ENCODE measurements around the gene ENO3. TPM values are rescaled to one million over a fixed set of nuclear protein-coding genes. Genes with fewer than 3 reads are reported as not detected.

ENO3 gene
- total RNA-seq, 2 experiments from 2014 or later: 17.2 to 20.5 TPM

GRCh38 chr17:5002121-5002788 lies 51.3 kb downstream of the ENO3 start:
- POLR2A ChIA-PET: no interaction called here
- no peak overlapping the region for H3K27ac Mint-ChIP-seq
- CTCF ChIA-PET: interaction anchor here (1.2 kb wide), 1 partner anchor 93 kb away, joined by 3 read pairs; no protein-coding TSS in a partner anchor
- H3K9me3 ChIP-seq (ENCODE audit: control insufficient read depth in 1 of 2, insufficient read depth in 1 of 2, low read length in 2 of 2): no peaks in the 10 kb centered on the region
- H3K4me3 ChIP-seq (ENCODE audit: low read length): no peak overlapping the region
- H3K9me3 Mint-ChIP-seq: no peaks in the 10 kb centered on the region
- peaks cover 15% of the 10 kb centered on the region for H3K4me1 Mint-ChIP-seq (ENCODE audit: low read depth)
- peaks cover 17% of the 10 kb centered on the region for H3K4me1 ChIP-seq (ENCODE audit: insufficient read depth, low read length)
- H3K4me3 Mint-ChIP-seq: no peak overlapping the region
- peaks cover 68% of the 10 kb centered on the region for H3K36me3 Mint-ChIP-seq (ENCODE audit: low read depth)
- no peak overlapping the region for H3K27ac ChIP-seq (ENCODE audit: low read depth in 1 of 2, low read length in 2 of 2)
- ATAC-seq (ENCODE audit: poor library complexity) (no peak), DNase-seq (no peak)
- TF ChIP-seq CTCF (IDR thresholded peaks at IDR 0.05): no peak
- intact Hi-C loops (cut with DNase I, micrococcal nuclease): no loop called here
- no peaks in the 10 kb centered on the region for H3K27me3 ChIP-seq (ENCODE audit: control insufficient read depth in 1 of 2, insufficient read depth in 2 of 2, low read length in 2 of 2)
- peaks cover 43% of the 10 kb centered on the region for H3K36me3 ChIP-seq (ENCODE audit: insufficient read depth, low read length)
- H3K27me3 Mint-ChIP-seq: no peaks in the 10 kb centered on the region

GRCh38 chr17:5003214-5003867 lies 52.4 kb downstream of the ENO3 start:
- H3K27ac ChIP-seq (ENCODE audit: low read depth in 1 of 2, low read length in 2 of 2): no peak overlapping the region
- no peak overlapping the region for H3K4me3 ChIP-seq (ENCODE audit: low read length)
- no peaks in the 10 kb centered on the region for H3K9me3 Mint-ChIP-seq
- ChIA-PET CTCF (interaction anchor here (0.6 kb wide), 1 partner anchor 90 kb away, joined by 3 read pairs; no protein-coding TSS in a partner anchor), POLR2A (no interaction called here)
- H3K9me3 ChIP-seq (ENCODE audit: control insufficient read depth in 1 of 2, insufficient read depth in 1 of 2, low read length in 2 of 2): no peaks in the 10 kb centered on the region
- ATAC-seq (ENCODE audit: poor library complexity): no peak
- H3K4me1 Mint-ChIP-seq (ENCODE audit: low read depth): peaks cover 14% of the 10 kb centered on the region
- H3K4me3 Mint-ChIP-seq: no peak overlapping the region
- DNase-seq: no peak
- intact Hi-C loops (cut with DNase I, micrococcal nuclease): no loop called here
- H3K27me3 ChIP-seq (ENCODE audit: control insufficient read depth in 1 of 2, insufficient read depth in 2 of 2, low read length in 2 of 2): no peaks in the 10 kb centered on the region
- H3K4me1 ChIP-seq (ENCODE audit: insufficient read depth, low read length): peaks cover 13% of the 10 kb centered on the region
- H3K36me3 Mint-ChIP-seq (ENCODE audit: low read depth): peaks cover 79% of the 10 kb centered on the region
- TF ChIP-seq CTCF (IDR thresholded peaks at IDR 0.05): no peak
- H3K27ac Mint-ChIP-seq: no peak overlapping the region
- no peaks in the 10 kb centered on the region for H3K27me3 Mint-ChIP-seq
- H3K36me3 ChIP-seq (ENCODE audit: insufficient read depth, low read length): peaks cover 54% of the 10 kb centered on the region

Small RNAs within 50 kb of the gene (microRNA-seq; reads per million reads assigned to microRNA genes)
- gene MIR6864 (ENCODE audit: borderline microRNAs expressed, borderline replicate concordance): not detected
- gene MIR6865 (ENCODE audit: borderline microRNAs expressed, borderline replicate concordance): not detected

Other genes with a start within 250 kb of the ENO3 start
- gene PELP1, start 247.0 kb upstream of the ENO3 start, total RNA-seq: 10 to 100 TPM; 34.1 to 37.2 TPM
- 100 to 1,000 TPM; 210 to 220 TPM for gene ARRB2, start 240.5 kb upstream of the ENO3 start, total RNA-seq
- 1 to 10 TPM; 2.3 to 3.0 TPM for gene MED11, start 219.7 kb upstream of the ENO3 start, total RNA-seq
- 1 to 10 TPM; 3.1 to 3.3 TPM for gene ZMYND15, start 211.3 kb upstream of the ENO3 start, total RNA-seq
- gene CXCL16, start 211.2 kb upstream of the ENO3 start, total RNA-seq: 10 to 100 TPM; 24.8 to 25.8 TPM
- not detected for gene TM4SF5, start 179.2 kb upstream of the ENO3 start, total RNA-seq
- gene VMO1, start 164.8 kb upstream of the ENO3 start, total RNA-seq: not detected
- not detected for gene GLTPD2, start 162.2 kb upstream of the ENO3 start, total RNA-seq
- 10 to 100 TPM; 44.3 to 52.7 TPM for gene PSMB6, start 155.0 kb upstream of the ENO3 start, total RNA-seq
- 10 to 100 TPM; 10.2 to 10.7 TPM for gene PLD2, start 144.0 kb upstream of the ENO3 start, total RNA-seq
- 100 to 1,000 TPM; 163 to 171 TPM for gene MINK1, start 117.8 kb upstream of the ENO3 start, total RNA-seq
- 10 to 100 TPM; 28.9 to 30.5 TPM for gene C17orf107, start 51.6 kb upstream of the ENO3 start, total RNA-seq
- gene CHRNE, start 48.0 kb upstream of the ENO3 start, total RNA-seq: 1 to 10 TPM; 3.2 to 3.7 TPM
- not detected for gene GP1BA, start 18.8 kb upstream of the ENO3 start, total RNA-seq
- 10 to 100 TPM; 20.8 to 21.9 TPM for gene SLC25A11, start 11.1 kb upstream of the ENO3 start, total RNA-seq
- gene RNF167, start 10.9 kb upstream of the ENO3 start, total RNA-seq: 10 to 100 TPM; 59.3 to 62.8 TPM
- 100 to 1,000 TPM; 349 to 362 TPM for gene PFN1, start 2.6 kb upstream of the ENO3 start, total RNA-seq
- gene SPAG7, start 16.7 kb downstream of the ENO3 start, total RNA-seq: 10 to 100 TPM; 30.2 to 30.9 TPM
- 10 to 100 TPM; 41.6 to 51.3 TPM for gene CAMTA2, start 36.6 kb downstream of the ENO3 start, total RNA-seq
- gene INCA1, start 46.4 kb downstream of the ENO3 start, total RNA-seq: under 1 TPM in 1 of 2 experiments, not detected in 1; 0.19 TPM
- gene KIF1C, start 46.8 kb downstream of the ENO3 start, total RNA-seq: 10 to 100 TPM; 10.2 to 12.2 TPM
- gene SLC52A1, start 84.3 kb downstream of the ENO3 start, total RNA-seq: under 1 TPM in 1 of 2 experiments, not detected in 1; 0.17 TPM
- gene ZFP3, start 127.3 kb downstream of the ENO3 start, total RNA-seq: 1 to 10 TPM; 2.4 TPM
- gene ZNF232, start 160.8 kb downstream of the ENO3 start, total RNA-seq: 1 to 10 TPM; 2.1 to 3.6 TPM
- under 1 TPM; 0.05 to 0.08 TPM for gene USP6, start 164.9 kb downstream of the ENO3 start, total RNA-seq
- gene ZNF594, start 240.7 kb downstream of the ENO3 start, total RNA-seq: 1 to 10 TPM; 2.2 to 3.1 TPM